ENCODE results near the gene TFPT.
"Not testable (repeated sequence)": the region's sequence is repeated elsewhere in the genome, so short reads cannot be mapped to it uniquely, and the experiment has no call there.

Gene TFPT

GRCh38 chr19:54124393-54124792, 8.9 kb upstream of the TFPT start:
- no peak for DNase-seq (ENCODE audit: low read depth, low spot score)

- no peak for DNase-seq (ENCODE audit: low read depth, low spot score)
Observed at GRCh38 chr19:54123682-54124081, 8.2 kb upstream of the TFPT start.

- DNase-seq (ENCODE audit: low read depth, low spot score), result no peak
Observed at GRCh38 chr19:54121259-54121658, 5.8 kb upstream of the TFPT start.

- DNase-seq (ENCODE audit: low read depth, low spot score), result no peak
Observed at GRCh38 chr19:54114340-54115108, 933 bp downstream of the TFPT start.

- DNase-seq (ENCODE audit: low read depth, low spot score), result no peak
Observed at GRCh38 chr19:54109651-54110050, 5.8 kb downstream of the TFPT start.

GRCh38 chr19:54108496-54108895, 7.0 kb downstream of the TFPT start:
- DNase-seq (ENCODE audit: low read depth, low spot score), result no peak

GRCh38 chr19:54107876-54108490, 7.5 kb downstream of the TFPT start:
- DNase-seq (ENCODE audit: low read depth, low spot score), result no peak

GRCh38 chr19:54106716-54107115, 8.7 kb downstream of the TFPT start:
- no peak for DNase-seq (ENCODE audit: low read depth, low spot score)

- no peak for DNase-seq (ENCODE audit: low read depth, low spot score)
Observed at GRCh38 chr19:54105796-54106195, 9.7 kb downstream of the TFPT start.

GRCh38 chr19:54104998-54105715, 10.3 kb downstream of the TFPT start:
- no peak for DNase-seq (ENCODE audit: low read depth, low spot score)

- DNase-seq (ENCODE audit: low read depth, low spot score), result peak; percentile 94
Observed at GRCh38 chr19:54102421-54103169, 12.9 kb downstream of the TFPT start, which contains the start of gene NDUFA3. NDUFA3 (plus strand) TSS chr19:54102855; CDS start chr19:54102879, 24 bp downstream.

- DNase-seq (ENCODE audit: low read depth, low spot score), result no peak
Observed at GRCh38 chr19:54100561-54100960, 14.9 kb downstream of the TFPT start, which contains the start of gene OSCAR. OSCAR (minus strand) TSS chr19:54100803; CDS start chr19:54100792, 11 bp downstream.

GRCh38 chr19:54099903-54100255, 15.6 kb downstream of the TFPT start:
- not testable (repeated sequence) for DNase-seq (ENCODE audit: low read depth, low spot score)

GRCh38 chr19:54099190-54099902, 16.1 kb downstream of the TFPT start:
- DNase-seq (ENCODE audit: low read depth, low spot score), result no peak

- DNase-seq (ENCODE audit: low read depth, low spot score), result no peak
Observed at GRCh38 chr19:54096617-54097106, 18.8 kb downstream of the TFPT start.

GRCh38 chr19:54095859-54096616, 19.4 kb downstream of the TFPT start:
- not testable (repeated sequence) for DNase-seq (ENCODE audit: low read depth, low spot score)

GRCh38 chr19:54095136-54095858, 20.2 kb downstream of the TFPT start:
- no peak for DNase-seq (ENCODE audit: low read depth, low spot score)

- no peak for DNase-seq (ENCODE audit: low read depth, low spot score)
Observed at GRCh38 chr19:54094426-54095000, 20.9 kb downstream of the TFPT start.

GRCh38 chr19:54084410-54084809, 31.0 kb downstream of the TFPT start:
- no peak for DNase-seq (ENCODE audit: low read depth, low spot score)
